Gastrocnemius medialis (tissue), 4 donors: Measurements from ENCODE around the gene ALDH1B1. TPM values are rescaled to one million over a fixed set of nuclear protein-coding genes. Genes with fewer than 3 reads are reported as not detected.
"Not testable (repeated sequence)": the region's sequence is repeated elsewhere in the genome, so short reads cannot be mapped to it uniquely, and the experiment has no call there.

Experiments used
- ATAC-seq, 2 donors: fragments of 150-250 bp; one replicate each; pipeline ENCODE4 v1.9.1; 2016
- DNase-seq, 2 donors: peaks; one replicate each; pipeline ENCODE4 v3.0.0-alpha.2; 2019
- H3K27ac ChIP-seq, 4 donors: fragments of 200-600 bp; sonication (generic); 1 replicate in 1 of 4; 2 replicates in 3 of 4; pipeline ENCODE4 v1.5.1; 2016 to 2018; ENCODE audit warnings: mild to moderate bottlenecking in 2 of 4, moderate library complexity in 1 of 4
- H3K27me3 ChIP-seq, 3 donors: fragments of 200-600 bp; sonication (generic) in 2 of 3; 1 replicate in 1 of 3; 2 replicates in 2 of 3; pipeline versions ENCODE4 v1.5.1 to v1.6.0; 2016 to 2019; ENCODE audit warnings: mild to moderate bottlenecking in 1 of 3, moderate library complexity in 1 of 3
- H3K36me3 ChIP-seq, 2 donors: fragments of 200-600 bp; sonication (generic) in 1 of 2; one replicate each; pipeline ENCODE4 v1.5.1; 2017 to 2018
- H3K4me1 ChIP-seq, 2 donors: fragments of 200-600 bp; sonication (generic) in 1 of 2; one replicate each; pipeline ENCODE4 v1.5.1; 2016 to 2017; ENCODE audit warnings: mild to moderate bottlenecking in 2 of 2
- H3K4me3 ChIP-seq, 4 donors: fragments of 200-600 bp; sonication (generic) in 3 of 4; 1 replicate in 1 of 4; 2 replicates in 3 of 4; pipeline ENCODE4 v1.5.1; 2016 to 2019; ENCODE audit warnings: mild to moderate bottlenecking in 2 of 4
- H3K9me3 ChIP-seq, 3 donors: fragments of 200-600 bp; sonication (generic) in 2 of 3; 1 replicate in 1 of 3; 2 replicates in 2 of 3; pipeline ENCODE4 v1.5.1; 2016 to 2019
- POLR2A ChIP-seq, 2 donors: fragments of 450-650 bp; IDR thresholded peaks; one replicate each; pipeline ENCODE4 v1.6.1; 2017; ENCODE audit warnings: antibody characterized with exemption in 2 of 2, mild to moderate bottlenecking in 2 of 2, moderate library complexity in 2 of 2
- in situ Hi-C, 4 donors: fragments of 200-750 bp; cut with MboI; loops; one replicate each; pipeline versions ENCODE4 v1.15.0 to v1.8.0; 2017; ENCODE audit warnings: low sequenced_read_pairs in 4 of 4
- intact Hi-C: fragments of 100-400 bp; cut with DNase I; formaldehyde crosslinking; loops from one replicate; pipeline ENCODE4 v1.15.1; 2023; ENCODE audit warnings: low total_unique reads
- total RNA-seq, 4 donors: library from RNA; depleted of rRNA; stranded (reverse); fragments of >200 nt; gene quantifications; one replicate each; pipeline versions ENCODE4 v1.1.0 to v1.2.3, GENCODE V29; 2016
- TF ChIP-seq, protein P1 (sequence below), 5 experiments: fragments of 450-650 bp in 3 of 5; fragments of 200-600 bp in 2 of 5; sonication (generic) in 2 of 5; IDR thresholded peaks in 4 of 5; conservative IDR thresholded peaks in 1 of 5; 1 replicate in 4 of 5; 2 replicates in 1 of 5; pipeline ENCODE4 v1.5.1; 2016 to 2019; ENCODE audit warnings: antibody characterized with exemption in 5 of 5, mild to moderate bottlenecking in 3 of 5, moderate library complexity in 3 of 5

The ALDH1B1 gene
- total RNA-seq, 4 donors from 2014 or later, result 21.0 to 50.9 (median 36.0) TPM

- in situ Hi-C loops (loop anchor here in 1 of 4 donors (25.0 kb wide), 1 partner anchor 806 kb away; the partner anchor contains the start of genes FBXO10 and TOMM5), intact Hi-C loops (loop anchor here (2.0 to 10.0 kb wide), 4 partner anchors 14 to 488 kb away; partner anchors contain the start of gene SLC25A51)
- Histone ChIP-seq H3K4me3 (peak overlapping the region; percentile 65 to 82 (median 76)), H3K9me3 (no peaks in the 10 kb centered on the region), H3K36me3 (peaks cover 0 to 17% of the 10 kb centered on the region in 2 donors), H3K4me1 (peaks cover 17 to 25% of the 10 kb centered on the region in 2 donors), H3K27me3 (no peaks in the 10 kb centered on the region), H3K27ac (peak overlapping the region; percentile 69 to 88 (median 82))
- ATAC-seq (no peak), DNase-seq (no peak)
- TF ChIP-seq POLR2A (IDR thresholded peaks at IDR 0.05), result no peak
- TF ChIP-seq, protein P1, sequence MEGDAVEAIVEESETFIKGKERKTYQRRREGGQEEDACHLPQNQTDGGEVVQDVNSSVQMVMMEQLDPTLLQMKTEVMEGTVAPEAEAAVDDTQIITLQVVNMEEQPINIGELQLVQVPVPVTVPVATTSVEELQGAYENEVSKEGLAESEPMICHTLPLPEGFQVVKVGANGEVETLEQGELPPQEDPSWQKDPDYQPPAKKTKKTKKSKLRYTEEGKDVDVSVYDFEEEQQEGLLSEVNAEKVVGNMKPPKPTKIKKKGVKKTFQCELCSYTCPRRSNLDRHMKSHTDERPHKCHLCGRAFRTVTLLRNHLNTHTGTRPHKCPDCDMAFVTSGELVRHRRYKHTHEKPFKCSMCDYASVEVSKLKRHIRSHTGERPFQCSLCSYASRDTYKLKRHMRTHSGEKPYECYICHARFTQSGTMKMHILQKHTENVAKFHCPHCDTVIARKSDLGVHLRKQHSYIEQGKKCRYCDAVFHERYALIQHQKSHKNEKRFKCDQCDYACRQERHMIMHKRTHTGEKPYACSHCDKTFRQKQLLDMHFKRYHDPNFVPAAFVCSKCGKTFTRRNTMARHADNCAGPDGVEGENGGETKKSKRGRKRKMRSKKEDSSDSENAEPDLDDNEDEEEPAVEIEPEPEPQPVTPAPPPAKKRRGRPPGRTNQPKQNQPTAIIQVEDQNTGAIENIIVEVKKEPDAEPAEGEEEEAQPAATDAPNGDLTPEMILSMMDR (IDR thresholded peaks at IDR 0.05 in 4 of 5, conservative IDR thresholded peaks at IDR 0.05 in 1 of 5), result peak in 1 of 5 experiments; percentile 0
Observed at GRCh38 chr9:38393128-38393796, 760 bp downstream of the ALDH1B1 start.

GRCh38 chr9:38394416-38394815 is 1.9 kb downstream of the ALDH1B1 start:
- DNase-seq, result no peak
- peaks cover 5 to 13% of the 10 kb centered on the region in 2 donors for H3K4me1 ChIP-seq
- TF ChIP-seq, protein P1 (IDR thresholded peaks at IDR 0.05 in 4 of 5, conservative IDR thresholded peaks at IDR 0.05 in 1 of 5), result no peak
- TF ChIP-seq POLR2A (IDR thresholded peaks at IDR 0.05), result no peak
- no peak overlapping the region for H3K4me3 ChIP-seq
- intact Hi-C loops (loop anchor here (5.0 to 10.0 kb wide), 2 partner anchors 280 to 297 kb away; no protein-coding TSS in a partner anchor), in situ Hi-C loops (loop anchor here in 1 of 4 donors (25.0 kb wide), 1 partner anchor 807 kb away; the partner anchor contains the start of genes FBXO10 and TOMM5)
- H3K27ac ChIP-seq, result no peak overlapping the region
- H3K9me3 ChIP-seq, result no peaks in the 10 kb centered on the region
- H3K27me3 ChIP-seq, result no peaks in the 10 kb centered on the region
- H3K36me3 ChIP-seq, result peaks cover 0 to 17% of the 10 kb centered on the region in 2 donors
- no peak for ATAC-seq

GRCh38 chr9:38395653-38396370 is 3.3 kb downstream of the ALDH1B1 start:
- intact Hi-C loops, result loop anchor here (10.0 kb wide), 1 partner anchor 279 kb away; no protein-coding TSS in a partner anchor
- H3K9me3 ChIP-seq, result no peaks in the 10 kb centered on the region
- H3K27ac ChIP-seq, result no peak overlapping the region
- no peak overlapping the region for H3K4me3 ChIP-seq
- peaks cover 0 to 17% of the 10 kb centered on the region in 2 donors for H3K36me3 ChIP-seq
- ATAC-seq, result no peak
- H3K27me3 ChIP-seq, result no peaks in the 10 kb centered on the region
- TF ChIP-seq POLR2A (IDR thresholded peaks at IDR 0.05), result no peak
- TF ChIP-seq, protein P1 (IDR thresholded peaks at IDR 0.05 in 4 of 5, conservative IDR thresholded peaks at IDR 0.05 in 1 of 5), result no peak
- no peak for DNase-seq
- peaks cover 8 to 10% of the 10 kb centered on the region in 2 donors for H3K4me1 ChIP-seq
- in situ Hi-C loops, result loop anchor here in 1 of 4 donors (25.0 kb wide), 1 partner anchor 809 kb away; the partner anchor contains the start of genes FBXO10 and TOMM5

- Histone ChIP-seq H3K4me3 (no peak overlapping the region), H3K9me3 (no peaks in the 10 kb centered on the region), H3K36me3 (peaks cover 0 to 17% of the 10 kb centered on the region in 2 donors), H3K27ac (no peak overlapping the region), H3K4me1 (peaks cover 8 to 10% of the 10 kb centered on the region in 2 donors), H3K27me3 (no peaks in the 10 kb centered on the region)
- TF ChIP-seq, protein P1 (IDR thresholded peaks at IDR 0.05 in 4 of 5, conservative IDR thresholded peaks at IDR 0.05 in 1 of 5), result no peak
- TF ChIP-seq POLR2A (IDR thresholded peaks at IDR 0.05), result no peak
- ATAC-seq, result no peak
- intact Hi-C loops, result loop anchor here (10.0 kb wide), 1 partner anchor 278 kb away; no protein-coding TSS in a partner anchor
- in situ Hi-C loops, result loop anchor here in 1 of 4 donors (25.0 kb wide), 1 partner anchor 809 kb away; the partner anchor contains the start of genes FBXO10 and TOMM5
- no peak for DNase-seq
Observed at GRCh38 chr9:38396371-38396671, 3.8 kb downstream of the ALDH1B1 start.

- peaks cover 0 to 17% of the 10 kb centered on the region in 2 donors for H3K36me3 ChIP-seq
- intact Hi-C loops, result loop anchor here (10.0 kb wide), 1 partner anchor 276 kb away; no protein-coding TSS in a partner anchor
- H3K9me3 ChIP-seq, ATAC-seq, DNase-seq, H3K4me3 ChIP-seq, H3K4me1 ChIP-seq, H3K27me3 ChIP-seq, H3K27ac ChIP-seq: not testable (repeated sequence)
- in situ Hi-C loops, result loop anchor here in 1 of 4 donors (25.0 kb wide), 1 partner anchor 812 kb away; the partner anchor contains the start of genes FBXO10 and TOMM5
Observed at GRCh38 chr9:38399191-38399590, 6.7 kb downstream of the ALDH1B1 start.
